ENCODE data around the gene HOMEZ. TPM values are rescaled to one million over a fixed set of nuclear protein-coding genes. Genes with fewer than 3 reads are reported as not detected.
"Not testable (repeated sequence)": the region's sequence is repeated elsewhere in the genome, so short reads cannot be mapped to it uniquely, and the experiment has no call there.

HOMEZ gene
- 10 to 100 TPM; 16.5 to 21.9 TPM for total RNA-seq

- no peak for TF ChIP-seq CTCF (IDR thresholded peaks at IDR 0.05)
- Histone ChIP-seq H3K27me3 (no peaks in the 10 kb centered on the region), H3K36me3 (no peaks in the 10 kb centered on the region), H3K9me3 (no peaks in the 10 kb centered on the region), H3K4me1 (peaks cover 4% of the 10 kb centered on the region), H3K4me3 (peak within 1 kb of the TSS; percentile 70), H3K27ac (peak within 1 kb of the TSS; percentile 99), H3K9ac (ENCODE audit: low read depth in 2 of 2, low read length in 2 of 2) (peak within 1 kb of the TSS; percentile 79 to 98)
- intact Hi-C loops (cut with DNase I): no loop called here
- DNase-seq: peak; percentile 99
Measured at GRCh38 chr14:23286020-23286901, at the start of gene HOMEZ. Gene HOMEZ (minus strand): TSS chr14:23286132. CDS start chr14:23285952, 180 bp downstream.

GRCh38 chr14:23335623-23336022 lies 49.7 kb upstream of the HOMEZ start:
- no peaks in the 10 kb centered on the region for H3K9me3 ChIP-seq
- no peak for TF ChIP-seq CTCF (IDR thresholded peaks at IDR 0.05)
- intact Hi-C loops (cut with DNase I): no loop called here
- no peak overlapping the region for H3K9ac ChIP-seq (ENCODE audit: low read depth in 2 of 2, low read length in 2 of 2)
- H3K27me3 ChIP-seq: no peaks in the 10 kb centered on the region
- H3K36me3 ChIP-seq: no peaks in the 10 kb centered on the region
- no peak overlapping the region for H3K27ac ChIP-seq
- peak; percentile 3 for DNase-seq
- H3K4me1 ChIP-seq: no peaks in the 10 kb centered on the region
- no peak overlapping the region for H3K4me3 ChIP-seq

- no peaks in the 10 kb centered on the region for H3K27me3 ChIP-seq
- no peak overlapping the region for H3K27ac ChIP-seq
- no peaks in the 10 kb centered on the region for H3K4me1 ChIP-seq
- H3K4me3 ChIP-seq: no peak overlapping the region
- intact Hi-C loops (cut with DNase I): loop anchor here (5.0 to 10.0 kb wide), 4 partner anchors 54 to 147 kb away; no protein-coding TSS in a partner anchor
- no peak overlapping the region for H3K9ac ChIP-seq (ENCODE audit: low read depth in 2 of 2, low read length in 2 of 2)
- H3K36me3 ChIP-seq: peaks cover 10% of the 10 kb centered on the region
- no peaks in the 10 kb centered on the region for H3K9me3 ChIP-seq
- peak; percentile 90 for TF ChIP-seq CTCF (IDR thresholded peaks at IDR 0.05)
- DNase-seq: peak; percentile 79
Measured at GRCh38 chr14:23327947-23328744, 42.2 kb upstream of the HOMEZ start.

GRCh38 chr14:23326491-23327332 lies 40.8 kb upstream of the HOMEZ start:
- no peak for DNase-seq
- H3K9ac ChIP-seq (ENCODE audit: low read depth in 2 of 2, low read length in 2 of 2): no peak overlapping the region
- no peaks in the 10 kb centered on the region for H3K4me1 ChIP-seq
- TF ChIP-seq CTCF (IDR thresholded peaks at IDR 0.05): no peak
- H3K4me3 ChIP-seq: no peak overlapping the region
- intact Hi-C loops (cut with DNase I): loop anchor here (5.0 to 10.0 kb wide), 4 partner anchors 56 to 148 kb away; no protein-coding TSS in a partner anchor
- H3K36me3 ChIP-seq: peaks cover 10% of the 10 kb centered on the region
- H3K27me3 ChIP-seq: no peaks in the 10 kb centered on the region
- no peak overlapping the region for H3K27ac ChIP-seq
- H3K9me3 ChIP-seq: no peaks in the 10 kb centered on the region

- not testable (repeated sequence) for H3K27me3 ChIP-seq; H3K27ac ChIP-seq; H3K9me3 ChIP-seq; H3K4me1 ChIP-seq; H3K9ac ChIP-seq (ENCODE audit: low read depth in 2 of 2, low read length in 2 of 2); H3K4me3 ChIP-seq; DNase-seq
- peaks cover 10% of the 10 kb centered on the region for H3K36me3 ChIP-seq
- intact Hi-C loops (cut with DNase I): loop anchor here (5.0 to 10.0 kb wide), 4 partner anchors 57 to 149 kb away; no protein-coding TSS in a partner anchor
Measured at GRCh38 chr14:23325746-23326145, 39.8 kb upstream of the HOMEZ start.
